ENCODE measurements around the gene PDE6G.

Gene PDE6G

GRCh38 chr17:81660441-81660840 lies 4.1 kb upstream of the PDE6G start:
- no peak for DNase-seq

GRCh38 chr17:81659038-81659437 lies 2.7 kb upstream of the PDE6G start:
- DNase-seq, result no peak

GRCh38 chr17:81656835-81657234 lies 493 bp upstream of the PDE6G start:
- DNase-seq, result no peak

- no peak for DNase-seq
Measured at GRCh38 chr17:81655378-81656117, 794 bp downstream of the PDE6G start.

GRCh38 chr17:81652906-81653771 lies 3.2 kb downstream of the PDE6G start:
- no peak for DNase-seq

GRCh38 chr17:81651692-81652091 lies 4.7 kb downstream of the PDE6G start:
- DNase-seq, result no peak

- no peak for DNase-seq
Measured at GRCh38 chr17:81650951-81651350, 5.4 kb downstream of the PDE6G start.

GRCh38 chr17:81648707-81649085 lies 7.6 kb downstream of the PDE6G start:
- no peak for DNase-seq

- DNase-seq, result no peak
Measured at GRCh38 chr17:81648013-81648706, 8.2 kb downstream of the PDE6G start.

GRCh38 chr17:81647640-81648012 lies 8.7 kb downstream of the PDE6G start:
- DNase-seq, result no peak

- no peak for DNase-seq
Measured at GRCh38 chr17:81646869-81647600, 9.3 kb downstream of the PDE6G start.

- no peak for DNase-seq
Measured at GRCh38 chr17:81644976-81645952, 11.1 kb downstream of the PDE6G start.

GRCh38 chr17:81644496-81644895 lies 11.8 kb downstream of the PDE6G start:
- no peak for DNase-seq

- no peak for DNase-seq
Measured at GRCh38 chr17:81641825-81642489, 14.4 kb downstream of the PDE6G start.

- DNase-seq, result no peak
Measured at GRCh38 chr17:81640011-81640410, 16.3 kb downstream of the PDE6G start.

- DNase-seq, result no peak
Measured at GRCh38 chr17:81638683-81639082, 17.7 kb downstream of the PDE6G start.

GRCh38 chr17:81636505-81637288 lies 19.6 kb downstream of the PDE6G start, which contains the start of the genes NPLOC4 and TSPAN10:
NPLOC4 (minus strand) TSS chr17:81637112; CDS start chr17:81636930, 182 bp downstream.
TSPAN10 (plus strand) TSS chr17:81637196; CDS start chr17:81642413, 5,217 bp downstream.
- peak; percentile 64 for DNase-seq

GRCh38 chr17:81635973-81636504 lies 20.3 kb downstream of the PDE6G start:
- DNase-seq, result no peak

GRCh38 chr17:81635431-81635830 lies 20.9 kb downstream of the PDE6G start:
- DNase-seq, result no peak

- no peak for DNase-seq
Measured at GRCh38 chr17:81631482-81631881, 24.9 kb downstream of the PDE6G start.

All from activated gamma-delta T cell (primary cell).